Measurements from ENCODE around the gene MOCS2.
"Not testable (repeated sequence)": the region's sequence is repeated elsewhere in the genome, so short reads cannot be mapped to it uniquely, and the experiment has no call there.

The MOCS2 gene

DNA sequence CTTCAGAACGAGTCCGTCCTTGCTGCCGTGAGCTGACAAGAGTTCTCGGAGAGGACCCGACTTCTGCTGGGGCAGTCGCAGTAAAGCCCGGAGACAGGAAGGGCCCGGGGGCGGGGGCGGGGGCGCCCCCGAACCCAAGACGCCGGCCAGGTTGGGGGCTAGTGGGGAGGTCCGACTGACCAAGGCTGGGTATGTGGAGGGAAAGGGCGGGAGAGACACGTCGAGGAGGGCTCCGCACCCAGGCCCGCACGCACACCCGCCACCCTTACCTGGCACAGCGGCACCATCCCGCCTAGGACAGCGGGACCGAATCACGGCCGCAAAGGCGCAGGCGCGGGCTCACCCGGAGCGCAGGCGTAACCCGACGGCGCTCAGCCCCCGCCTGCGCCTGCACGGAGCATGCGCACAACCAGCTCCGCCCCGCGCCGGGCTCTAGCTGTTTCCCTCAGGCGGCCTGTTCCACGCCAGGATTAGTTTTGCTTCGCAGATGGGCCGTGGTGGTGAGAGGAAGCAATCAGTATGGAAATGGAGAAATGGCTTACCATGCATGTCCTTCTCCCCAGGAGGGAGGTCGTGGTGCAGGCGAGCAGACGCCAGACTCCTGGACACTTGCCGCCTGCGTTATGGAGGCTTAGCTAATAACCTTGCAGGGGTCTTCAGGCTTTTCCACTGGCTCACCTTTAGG lies at the start of gene MOCS2:
TSS of gene MOCS2 (minus strand) at position 315 of the 685 bp plus-strand sequence. CDS start 2,583 bp downstream, outside the sequence.
- peak; percentile 70 to 78 for DNase-seq (ENCODE audit: low read depth in 2 of 2, low spot score in 1 of 2)

DNA sequence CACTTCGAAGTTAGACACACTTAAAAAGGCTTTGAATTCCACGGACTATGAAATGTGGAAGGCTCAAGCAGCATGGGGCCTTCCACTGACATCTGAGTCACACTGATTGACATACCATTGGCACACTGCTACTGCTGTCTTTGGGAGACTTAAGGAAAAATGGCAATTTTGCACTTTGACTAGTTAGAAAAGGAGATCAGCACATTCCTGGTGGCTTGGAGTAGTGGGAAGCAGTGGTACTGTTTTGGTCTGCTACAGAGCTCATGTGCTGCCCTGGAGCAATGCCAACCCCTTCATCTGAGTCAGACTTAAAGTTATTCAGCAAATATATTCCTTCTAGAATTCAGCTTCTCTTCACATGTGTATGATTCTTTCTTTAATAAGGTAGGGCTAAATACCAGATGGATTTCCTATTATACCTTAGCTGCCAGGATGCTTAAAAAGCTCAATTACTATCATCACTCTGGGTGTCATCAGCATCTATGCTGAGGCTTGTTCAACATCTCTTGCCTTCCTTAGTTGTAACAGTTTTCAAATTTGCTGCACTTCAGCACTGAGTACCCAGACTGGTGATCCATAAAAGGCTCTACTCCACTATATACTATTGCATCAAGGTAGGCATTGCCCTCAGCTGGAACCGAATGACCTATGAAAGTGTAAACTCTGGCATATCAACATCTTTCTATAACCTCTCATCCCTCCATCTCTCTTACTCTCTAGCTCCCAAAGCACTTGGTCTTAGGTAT lies 42.3 kb upstream of the MOCS2 start:
- no peak for DNase-seq (ENCODE audit: low read depth in 2 of 2, low spot score in 1 of 2)

DNA sequence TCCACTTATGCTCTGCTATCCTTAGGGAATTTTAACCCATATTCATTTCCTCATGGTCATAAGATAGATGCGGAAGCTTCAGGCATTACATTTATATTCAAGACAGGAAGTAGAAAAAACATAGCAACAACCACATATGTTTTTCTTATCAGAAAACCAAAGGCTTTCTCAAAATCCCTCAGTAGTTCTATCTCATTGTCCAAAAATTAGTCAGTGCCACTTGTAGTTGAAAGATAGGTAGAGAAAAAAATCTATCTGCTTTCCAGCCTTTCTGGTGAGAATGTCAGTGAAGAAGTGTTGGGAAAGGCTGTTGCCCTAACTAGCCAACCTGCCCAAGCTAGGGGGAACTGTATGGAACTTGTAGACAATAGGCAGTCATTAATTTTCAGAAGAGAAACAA lies 23.5 kb upstream of the MOCS2 start:
- DNase-seq (ENCODE audit: low read depth in 2 of 2, low spot score in 1 of 2) = no peak

DNA sequence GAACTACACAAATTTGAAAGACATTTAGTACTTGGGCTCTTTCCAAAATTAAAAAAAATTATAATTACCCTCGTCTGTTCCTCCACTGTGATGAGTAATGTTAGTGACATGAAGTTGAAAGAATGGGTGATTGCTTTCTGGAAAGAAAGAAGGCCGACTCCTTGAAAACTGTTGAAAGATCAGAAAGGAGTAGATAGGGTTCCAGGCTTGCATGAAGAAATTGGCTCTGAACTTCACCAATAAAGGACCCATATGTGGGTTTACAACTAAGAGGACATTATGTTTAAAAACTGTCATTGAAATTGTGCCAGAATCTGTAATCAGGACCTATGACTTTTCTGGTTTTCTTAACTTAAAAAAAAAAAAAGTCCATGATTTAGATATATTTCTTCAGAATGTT lies 20.7 kb upstream of the MOCS2 start:
- DNase-seq (ENCODE audit: low read depth in 2 of 2, low spot score in 1 of 2) = no peak

DNA sequence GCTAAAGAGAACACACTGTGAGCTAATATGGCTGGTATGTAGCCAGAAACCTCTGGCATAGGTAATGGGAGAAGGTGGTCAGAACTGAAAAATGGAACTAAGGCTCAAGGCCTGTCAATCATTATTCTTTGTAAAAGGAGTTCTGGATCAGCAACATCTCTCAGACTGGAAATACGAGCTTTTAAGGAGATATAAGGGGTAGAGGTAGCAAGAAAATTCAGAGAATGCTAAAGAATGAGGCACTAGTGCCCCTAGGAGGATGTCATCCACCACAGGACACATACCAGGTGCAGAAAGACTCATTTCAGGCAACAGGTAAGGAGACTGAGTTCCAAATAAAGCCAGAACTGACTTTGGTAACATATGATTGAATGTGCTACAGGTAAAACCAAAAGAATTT lies 18.9 kb upstream of the MOCS2 start:
- no peak for DNase-seq (ENCODE audit: low read depth in 2 of 2, low spot score in 1 of 2)

DNA sequence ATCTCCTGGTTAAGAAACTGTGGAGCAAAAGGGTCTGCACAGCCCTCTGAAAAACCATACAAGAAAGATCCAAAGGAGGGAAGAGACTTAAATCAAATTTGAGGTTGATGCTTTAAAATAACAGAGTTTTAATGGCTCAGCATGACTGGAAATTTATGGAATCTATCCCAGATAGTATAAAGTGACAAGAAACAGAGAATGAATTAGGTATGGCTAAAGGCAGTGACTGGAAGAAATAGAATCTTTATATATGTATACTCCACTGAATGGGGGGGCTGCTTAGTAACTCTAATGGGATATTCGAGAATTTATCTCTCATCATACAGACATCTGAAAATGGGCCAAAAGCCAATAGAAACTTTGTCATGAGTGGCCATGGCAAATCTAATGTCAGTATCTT lies 17.6 kb upstream of the MOCS2 start:
- no peak for DNase-seq (ENCODE audit: low read depth in 2 of 2, low spot score in 1 of 2)

DNA sequence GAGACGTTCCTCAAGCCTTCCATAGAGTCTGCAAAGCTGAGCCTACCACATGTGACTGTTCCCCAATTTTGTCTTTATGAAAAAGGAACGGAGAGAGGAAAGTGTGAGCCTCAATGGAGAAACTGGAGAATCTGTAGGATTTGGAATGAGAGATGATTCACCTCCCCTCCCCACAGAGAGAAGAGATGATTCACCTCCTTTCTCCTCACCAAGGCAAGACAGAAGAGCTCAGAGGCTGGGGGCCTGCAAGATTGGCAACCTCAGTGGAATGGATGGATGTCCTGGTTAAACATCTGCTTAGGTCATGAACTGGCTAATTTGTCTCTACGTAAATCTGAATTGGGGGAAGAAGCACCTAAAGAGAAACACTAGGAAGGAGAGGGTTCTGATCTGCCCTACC lies 17.0 kb upstream of the MOCS2 start:
- no peak for DNase-seq (ENCODE audit: low read depth in 2 of 2, low spot score in 1 of 2)

GRCh38 chr5:53123702-53124101 lies 14.1 kb upstream of the MOCS2 start:
- no peak for DNase-seq (ENCODE audit: low read depth in 2 of 2, low spot score in 1 of 2)

GRCh38 chr5:53120165-53120564 lies 10.6 kb upstream of the MOCS2 start:
- DNase-seq (ENCODE audit: low read depth in 2 of 2, low spot score in 1 of 2) = no peak

GRCh38 chr5:53118879-53119278 lies 9.3 kb upstream of the MOCS2 start:
- DNase-seq (ENCODE audit: low read depth in 2 of 2, low spot score in 1 of 2) = no peak

GRCh38 chr5:53116597-53116996 lies 7.0 kb upstream of the MOCS2 start:
- DNase-seq (ENCODE audit: low read depth in 2 of 2, low spot score in 1 of 2) = no peak

GRCh38 chr5:53114988-53115387 lies 5.4 kb upstream of the MOCS2 start:
- no peak for DNase-seq (ENCODE audit: low read depth in 2 of 2, low spot score in 1 of 2)

- no peak for DNase-seq (ENCODE audit: low read depth in 2 of 2, low spot score in 1 of 2)
These were observed 4.4 kb upstream of the MOCS2 start for GRCh38 chr5:53113947-53114346.

GRCh38 chr5:53112909-53113308 lies 3.4 kb upstream of the MOCS2 start:
- no peak for DNase-seq (ENCODE audit: low read depth in 2 of 2, low spot score in 1 of 2)

- DNase-seq (ENCODE audit: low read depth in 2 of 2, low spot score in 1 of 2) = not testable (repeated sequence)
These were observed 2.8 kb upstream of the MOCS2 start for GRCh38 chr5:53112307-53112706.

DNA sequence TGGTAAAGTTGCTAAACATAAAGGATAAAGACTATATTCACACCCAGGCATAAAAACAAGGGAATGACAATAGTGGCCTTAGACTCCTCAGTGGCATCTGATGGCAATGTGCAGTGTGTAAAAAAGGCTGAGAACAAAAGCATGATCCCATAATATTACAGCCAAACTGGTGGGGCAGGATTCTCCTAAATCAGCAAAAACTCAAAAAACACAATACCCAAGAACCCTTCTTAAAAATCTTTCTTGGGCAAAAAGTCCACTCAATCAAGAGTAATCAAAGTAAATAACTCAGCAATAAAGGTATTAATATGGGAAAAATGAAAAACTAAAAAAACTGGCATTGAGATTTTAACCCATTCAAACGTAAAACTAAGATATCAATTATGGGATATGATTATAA lies 1.6 kb upstream of the MOCS2 start:
- no peak for DNase-seq (ENCODE audit: low read depth in 2 of 2, low spot score in 1 of 2)

- no peak for DNase-seq (ENCODE audit: low read depth in 2 of 2, low spot score in 1 of 2)
These were observed 599 bp upstream of the MOCS2 start for GRCh38 chr5:53110156-53110555.

- DNase-seq (ENCODE audit: low read depth in 2 of 2, low spot score in 1 of 2) = no peak
These were observed 508 bp downstream of the MOCS2 start for GRCh38 chr5:53109056-53109442.

DNA sequence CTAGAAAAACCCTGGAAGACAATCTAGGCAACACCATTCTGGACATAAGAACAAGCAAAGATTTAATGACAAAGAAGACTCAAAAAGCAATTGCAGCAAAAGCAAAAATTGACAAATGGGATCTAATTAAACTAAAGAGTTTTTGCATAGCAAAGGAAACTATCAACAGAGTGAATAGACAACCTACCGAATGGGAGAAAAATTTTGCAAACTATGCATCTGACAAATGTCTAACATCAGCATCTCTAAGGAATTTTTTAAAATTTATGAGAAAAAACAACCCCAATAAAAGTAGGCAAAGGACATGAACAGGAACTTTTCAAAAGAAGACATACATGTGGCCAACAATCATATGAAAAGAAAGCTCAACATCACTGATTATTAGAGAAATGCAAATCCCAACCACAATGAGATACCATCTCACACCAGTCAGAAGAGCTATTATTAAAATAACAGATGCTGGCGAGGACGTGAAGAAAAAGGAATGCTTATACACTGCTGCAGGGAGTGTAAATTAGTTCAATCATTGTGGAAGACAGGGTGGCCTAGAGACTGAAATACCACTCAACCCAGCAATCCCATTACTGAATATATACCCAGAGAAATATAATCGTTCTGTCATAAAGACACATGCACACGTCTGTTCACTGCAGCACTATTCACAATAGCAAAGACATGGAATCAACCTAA lies 3.8 kb downstream of the MOCS2 start:
- no peak for DNase-seq (ENCODE audit: low read depth in 2 of 2, low spot score in 1 of 2)

DNA sequence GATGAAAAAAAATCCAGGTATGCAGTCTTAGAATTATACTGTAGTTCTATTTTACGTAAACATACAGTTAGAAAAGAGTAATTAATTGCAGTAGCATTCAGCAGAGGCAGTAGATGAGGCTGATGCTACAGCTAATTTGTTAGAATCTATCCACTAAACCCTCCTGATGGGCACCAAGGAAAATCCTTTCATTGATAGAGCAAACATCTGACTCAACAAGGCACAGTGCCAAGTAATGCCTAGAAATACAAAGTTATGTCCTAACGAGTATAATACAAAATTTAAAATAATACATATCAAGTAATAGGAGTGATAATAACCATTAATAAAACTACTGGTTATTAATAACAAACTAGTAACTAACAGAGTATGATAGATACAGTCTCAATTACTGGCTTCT lies 9.0 kb downstream of the MOCS2 start:
- DNase-seq (ENCODE audit: low read depth in 2 of 2, low spot score in 1 of 2) = no peak

- DNase-seq (ENCODE audit: low read depth in 2 of 2, low spot score in 1 of 2) = no peak
These were observed 10.0 kb downstream of the MOCS2 start for GRCh38 chr5:53099546-53099945.

DNA sequence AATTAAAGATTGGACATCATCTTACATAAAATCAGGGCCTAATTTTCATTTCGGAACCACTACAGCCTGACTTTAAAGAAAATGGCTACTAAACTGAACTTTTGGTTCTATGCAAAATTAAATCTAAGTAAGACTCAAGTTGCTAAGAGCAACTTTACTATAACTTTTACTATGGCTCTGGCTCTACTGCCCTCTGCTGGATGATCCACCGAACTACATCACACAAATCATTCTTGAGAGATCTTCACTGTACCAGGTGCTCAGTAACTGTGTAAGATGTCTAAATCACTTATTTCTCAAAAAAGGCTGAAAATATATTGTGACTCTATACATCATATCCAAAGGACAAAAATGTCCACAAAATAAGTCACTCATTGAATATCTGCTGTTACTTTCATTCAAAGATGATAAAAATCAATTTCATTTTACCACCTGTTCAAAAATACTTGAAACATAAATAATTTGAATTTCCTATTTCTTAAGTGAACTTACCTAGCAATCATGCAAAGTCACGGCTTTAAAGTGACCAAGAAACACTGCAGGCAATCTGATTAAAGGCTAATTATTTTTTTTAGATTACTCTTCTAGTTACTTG lies 13.5 kb downstream of the MOCS2 start:
- DNase-seq (ENCODE audit: low read depth in 2 of 2, low spot score in 1 of 2) = peak; percentile 26 to 58
